ENCODE results near the gene HMGN4. TPM values are rescaled to one million over a fixed set of nuclear protein-coding genes. Genes with fewer than 3 reads are reported as not detected.

Gene HMGN4
- total and polyA plus RNA-seq, 9 of the 15 experiments (the other 6 are each of a cell fraction or from before 2014, with no cell fraction given), result 35.4 to 134 (median 94.1) TPM

DNA sequence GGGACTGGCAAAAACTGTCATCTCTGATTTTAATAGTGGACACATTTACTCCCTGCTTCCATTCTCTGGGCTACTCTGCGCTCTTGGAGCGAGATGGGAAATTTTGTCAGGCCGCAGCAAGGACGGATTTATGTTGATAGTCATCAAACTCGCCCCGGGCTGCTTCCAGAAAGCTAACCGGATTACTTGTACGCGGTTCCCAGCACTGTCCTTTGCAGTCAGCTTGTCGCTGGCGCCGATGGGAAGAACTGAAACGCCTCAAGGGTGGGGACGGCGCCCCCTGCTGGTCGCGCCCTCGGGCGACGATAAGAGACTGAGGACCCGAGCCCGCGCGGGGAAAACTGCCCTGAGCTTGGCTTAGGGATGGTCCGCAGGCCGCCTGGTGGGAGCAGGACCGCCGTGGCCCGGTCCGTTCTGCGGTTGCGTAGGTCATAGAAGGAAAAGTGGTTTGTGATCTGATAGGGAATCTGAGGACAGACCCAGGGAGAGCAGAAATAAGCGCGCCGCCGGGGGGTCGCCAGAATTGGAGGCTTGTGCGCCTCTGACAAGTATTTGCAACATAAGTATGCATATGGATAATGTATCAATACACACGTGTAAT is 57.6 kb downstream of the HMGN4 start (continued):
- TF ChIP-seq E2F8 (IDR thresholded peaks at IDR 0.05; ENCODE audit: low read depth, partially characterized antibody), result peak; percentile 72
- TF ChIP-seq MNT (conservative IDR thresholded peaks at IDR 0.05), result peak in 1 of 2 experiments; percentile 2; a peak in 1 of 4 replicates
- peak; percentile 9; the same call in 1 of the 2 replicates for TF ChIP-seq RFX5 (IDR thresholded peaks at IDR 0.05; ENCODE audit: low read depth, low read length)
- peak; percentile 37; the same call in 1 of the 2 replicates for TF ChIP-seq TOE1 (IDR thresholded peaks at IDR 0.05; ENCODE audit: borderline replicate concordance)
- no peak; the same call in 1 of the 2 replicates for TF ChIP-seq TOE1 (CRISPR knock-in tag; IDR thresholded peaks at IDR 0.05; ENCODE audit: borderline replicate concordance, low read depth)
- peak; percentile 80; the same call in 1 of the 2 replicates for TF ChIP-seq ZKSCAN1 (IDR thresholded peaks at IDR 0.05; ENCODE audit: low read depth, low read length)
- TF ChIP-seq, protein P1, sequence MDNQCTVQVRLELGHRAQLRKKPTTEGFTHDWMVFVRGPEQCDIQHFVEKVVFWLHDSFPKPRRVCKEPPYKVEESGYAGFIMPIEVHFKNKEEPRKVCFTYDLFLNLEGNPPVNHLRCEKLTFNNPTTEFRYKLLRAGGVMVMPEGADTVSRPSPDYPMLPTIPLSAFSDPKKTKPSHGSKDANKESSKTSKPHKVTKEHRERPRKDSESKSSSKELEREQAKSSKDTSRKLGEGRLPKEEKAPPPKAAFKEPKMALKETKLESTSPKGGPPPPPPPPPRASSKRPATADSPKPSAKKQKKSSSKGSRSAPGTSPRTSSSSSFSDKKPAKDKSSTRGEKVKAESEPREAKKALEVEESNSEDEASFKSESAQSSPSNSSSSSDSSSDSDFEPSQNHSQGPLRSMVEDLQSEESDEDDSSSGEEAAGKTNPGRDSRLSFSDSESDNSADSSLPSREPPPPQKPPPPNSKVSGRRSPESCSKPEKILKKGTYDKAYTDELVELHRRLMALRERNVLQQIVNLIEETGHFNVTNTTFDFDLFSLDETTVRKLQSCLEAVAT (IDR thresholded peaks at IDR 0.05), result peak; percentile 60 to 84; a peak in 2 of 4 replicates
- peak; percentile 76 for TF ChIP-seq RBFOX2 (IDR thresholded peaks at IDR 0.05; ENCODE audit: low read depth, low read length)
- TF ChIP-seq DMBX1 (CRISPR knock-in tag; IDR thresholded peaks at IDR 0.05; ENCODE audit: borderline replicate concordance), result no peak
- TF ChIP-seq, protein P2, sequence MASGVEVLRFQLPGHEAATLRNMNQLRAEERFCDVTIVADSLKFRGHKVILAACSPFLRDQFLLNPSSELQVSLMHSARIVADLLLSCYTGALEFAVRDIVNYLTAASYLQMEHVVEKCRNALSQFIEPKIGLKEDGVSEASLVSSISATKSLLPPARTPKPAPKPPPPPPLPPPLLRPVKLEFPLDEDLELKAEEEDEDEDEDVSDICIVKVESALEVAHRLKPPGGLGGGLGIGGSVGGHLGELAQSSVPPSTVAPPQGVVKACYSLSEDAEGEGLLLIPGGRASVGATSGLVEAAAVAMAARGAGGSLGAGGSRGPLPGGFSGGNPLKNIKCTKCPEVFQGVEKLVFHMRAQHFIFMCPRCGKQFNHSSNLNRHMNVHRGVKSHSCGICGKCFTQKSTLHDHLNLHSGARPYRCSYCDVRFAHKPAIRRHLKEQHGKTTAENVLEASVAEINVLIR (CRISPR knock-in tag; IDR thresholded peaks at IDR 0.05), result no peak
- peak; percentile 51; the same call in 1 of the 2 replicates for TF ChIP-seq CREB1 (IDR thresholded peaks at IDR 0.05)
- peak; percentile 68; the same call in 1 of the 2 replicates for TF ChIP-seq CREB1 (CRISPR knock-in tag; IDR thresholded peaks at IDR 0.05)
- TF ChIP-seq TBP (optimal IDR thresholded peaks at IDR 0.05; ENCODE audit: low read depth, low read length), result peak; percentile 74
- TF ChIP-seq GATAD2A (IDR thresholded peaks at IDR 0.05), result peak; percentile 88
- peak; percentile 35; the same call in 1 of the 2 replicates for TF ChIP-seq NFATC3 (IDR thresholded peaks at IDR 0.05)
- peak; percentile 70; the same call in 1 of the 2 replicates for TF ChIP-seq GABPB1 (CRISPR knock-in tag; IDR thresholded peaks at IDR 0.05)
- TF ChIP-seq ZBTB49 (CRISPR knock-in tag; IDR thresholded peaks at IDR 0.05; ENCODE audit: borderline replicate concordance), result no peak
- TF ChIP-seq KLF1 (tag; IDR thresholded peaks at IDR 0.05), result 0 out of 2 replicates have a peak, but pooled peaks have one; percentile 13
- 0 out of 2 replicates have a peak, but pooled peaks have one; percentile 31 for TF ChIP-seq TCF3 (CRISPR knock-in tag; IDR thresholded peaks at IDR 0.05)

All from K562 (cell line).